K562 (cell line): ENCODE measurements around the gene PDLIM7. TPM values are rescaled to one million over a fixed set of nuclear protein-coding genes. Genes with fewer than 3 reads are reported as not detected.

ENCODE experiments used
- DDX20 ChIP-seq: fragments of 450-650 bp; IDR thresholded peaks from 2 replicates; pipeline ENCODE4 v1.6.1; 2016; ENCODE audit warnings: missing genetic modification characterization, low read depth, mild to moderate bottlenecking, missing compliant biosample characterization, moderate library complexity
- DMBX1 ChIP-seq: fragments of 250-450 bp; sonication (Bioruptor Pico); IDR thresholded peaks from 2 replicates; pipeline ENCODE4 v1.8.0; 2022; ENCODE audit warnings: inconsistent platforms, mild to moderate bottlenecking, moderate library complexity, borderline replicate concordance
- EHMT2 ChIP-seq: fragments of 450-650 bp; IDR thresholded peaks from 2 replicates; pipeline ENCODE4 v1.6.1; 2018; ENCODE audit warnings: antibody characterized with exemption
- FOXP1 ChIP-seq: sonication (generic); formaldehyde crosslinking; IDR thresholded peaks from 2 replicates; pipeline ENCODE4 v1.8.0; 2022; ENCODE audit warnings: mild to moderate bottlenecking, missing genetic modification reagents
- HCFC1 ChIP-seq: IDR thresholded peaks from 2 replicates; pipeline ENCODE4 v1.6.1; 2012; ENCODE audit warnings: low read depth, low read length, improper control_type of control experiment
- HOXB6 ChIP-seq: fragments of 250-450 bp; sonication (Bioruptor Pico); IDR thresholded peaks from 2 replicates; pipeline ENCODE4 v1.5.1; 2022; ENCODE audit warnings: mild to moderate bottlenecking, borderline replicate concordance
- JUN ChIP-seq, 2 experiments: sonication (generic) in 1 of 2; formaldehyde crosslinking in 1 of 2; IDR thresholded peaks; 2 replicates each; pipeline versions ENCODE4 v1.6.1 to v1.8.0; 2012 to 2022; ENCODE audit warnings: borderline replicate concordance in 2 of 2, mild to moderate bottlenecking in 2 of 2, improper control_type of control experiment in 1 of 2, low read depth in 1 of 2, low read length in 1 of 2, missing genetic modification reagents in 1 of 2
- JUND ChIP-seq, 2 experiments: IDR thresholded peaks; 2 replicates in 1 of 2; 3 replicates in 1 of 2; pipeline ENCODE4 v1.6.1; 2011; ENCODE audit warnings: borderline replicate concordance in 2 of 2, low read depth in 2 of 2, low read length in 2 of 2, improper control_type of control experiment in 1 of 2, missing biosample characterization in 1 of 2, missing genetic modification characterization in 1 of 2, missing genetic modification reagents in 1 of 2
- MAFF ChIP-seq: IDR thresholded peaks from 2 replicates; pipeline ENCODE4 v1.6.1; 2012; ENCODE audit warnings: low read length, improper control_type of control experiment
- MCM3 ChIP-seq: fragments of 450-650 bp; IDR thresholded peaks from 2 replicates; pipeline ENCODE4 v1.6.1; 2016
- POU5F1 ChIP-seq: fragments of 150-350 bp; IDR thresholded peaks from 2 replicates; pipeline ENCODE4 v1.6.1; 2014; ENCODE audit warnings: borderline replicate concordance, low read length, low read depth, mild to moderate bottlenecking; ENCODE audit not compliant: partially characterized antibody
- SAFB2 ChIP-seq: fragments of 200-400 bp; formaldehyde crosslinking; IDR thresholded peaks from 2 replicates; pipeline ENCODE4 v1.6.1; 2018; ENCODE audit warnings: borderline replicate concordance, low read length, low read depth, moderate library complexity; ENCODE audit not compliant: severe bottlenecking
- SMARCA5 ChIP-seq: fragments of 450-650 bp; IDR thresholded peaks from 2 replicates; pipeline ENCODE4 v1.6.1; 2016
- ZNF133 ChIP-seq: fragments of 250-450 bp; sonication (Bioruptor Pico); IDR thresholded peaks from 2 replicates; pipeline ENCODE4 v1.4.0; 2020; ENCODE audit warnings: mild to moderate bottlenecking
- ZNF717 ChIP-seq: fragments of 250-450 bp; sonication (Bioruptor Pico); IDR thresholded peaks from 2 replicates; pipeline ENCODE4 v1.5.0; 2021
- polyA plus RNA-seq, 8 experiments: library from polyadenylated mRNA; depleted of rRNA in 4 of 8; stranded (reverse) in 5 of 8; unstranded in 3 of 8; fragments of >200 nt; fragmentation: Nextera tagmentation in 2 of 8; fragmentation: Illumina TruSeq in 1 of 8; extraction: Ambion mirVana in 2 of 8; extraction: Trizol in 1 of 8; gene quantifications; 2 replicates each; pipeline versions ENCODE4 v1.2.1 to v1.2.3, GENCODE V29; 2011 to 2014; ENCODE audit warnings: inconsistent platforms in 1 of 8, missing spikeins in 1 of 8
- total RNA-seq, 7 experiments: library from RNA; depleted of rRNA in 6 of 7; stranded (reverse); fragments of >200 nt in 6 of 7; fragmentation: Illumina TruSeq in 2 of 7; extraction: Trizol in 2 of 7; gene quantifications; 2 replicates each; pipeline versions ENCODE4 v1.2.1 to v1.2.3, GENCODE V29; 2011 to 2021; ENCODE audit warnings: low replicate concordance in 1 of 7
- TF ChIP-seq, protein P1 (sequence below): fragments of 450-650 bp; conservative IDR thresholded peaks from 2 replicates; pipeline ENCODE4 v1.6.1; 2016; ENCODE audit warnings: missing genetic modification characterization, low read depth, mild to moderate bottlenecking, control low read depth, missing compliant biosample characterization
- TF ChIP-seq, protein P2 (sequence below), 2 experiments: fragments of 200-800 bp in 1 of 2; sonication (Bioruptor generic) in 1 of 2; sonication (generic) in 1 of 2; formaldehyde crosslinking in 1 of 2; IDR thresholded peaks in 1 of 2; conservative IDR thresholded peaks in 1 of 2; 2 replicates each; pipeline versions ENCODE4 v1.5.0 to v1.6.1; 2016 to 2020; ENCODE audit warnings: missing compliant biosample characterization in 1 of 2, missing genetic modification characterization in 1 of 2, missing genetic modification reagents in 1 of 2
- TF ChIP-seq, protein P3 (sequence below): fragments of 250-450 bp; sonication (Bioruptor Pico); IDR thresholded peaks from 2 replicates; pipeline ENCODE4 v1.4.0; 2020

Gene PDLIM7
- total and polyA plus RNA-seq, 9 of the 15 experiments (the other 6 are each of a cell fraction or from before 2014, with no cell fraction given) = 2.1 to 124 (median 32.6) TPM

DNA sequence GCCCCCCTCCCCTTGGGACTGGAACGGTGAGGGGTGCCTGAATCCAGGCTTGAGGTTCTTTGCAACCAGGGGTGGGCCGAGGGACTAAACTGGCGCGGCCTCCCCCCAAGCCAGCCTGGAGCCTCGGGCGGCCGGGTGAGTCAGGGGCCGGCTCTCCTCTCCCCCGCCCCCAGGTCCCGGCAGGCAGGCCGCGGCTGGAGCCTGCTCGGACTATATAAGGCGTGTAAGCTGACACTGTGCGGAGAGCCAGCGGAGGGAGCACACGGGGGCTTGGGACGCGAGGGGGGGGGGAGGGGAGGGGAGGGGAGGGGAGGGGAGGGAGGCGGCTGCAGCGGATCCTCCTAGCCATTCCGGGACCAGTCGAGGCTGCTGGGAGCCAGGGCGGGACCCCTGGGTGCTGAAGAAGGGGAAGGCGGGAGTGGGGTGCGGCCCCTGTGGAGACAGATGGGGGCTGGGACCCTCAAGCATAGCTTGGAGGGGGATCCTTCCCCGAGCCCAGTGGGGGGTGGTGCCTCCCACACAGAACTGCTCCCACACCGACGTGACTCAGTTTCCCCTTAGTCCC is 595 bp downstream of the PDLIM7 start (continued):
- TF ChIP-seq DMBX1 (CRISPR knock-in tag) (no peak), SMARCA5 (no peak), EHMT2 (no peak), JUND (IDR thresholded peaks at IDR 0.05; ENCODE audit: borderline replicate concordance, low read depth, low read length) (peak; percentile 59), JUND (tag; IDR thresholded peaks at IDR 0.05; ENCODE audit: borderline replicate concordance, low read depth, low read length) (no peak; the same call in 2 of the 3 replicates), ZNF133 (CRISPR knock-in tag) (no peak), POU5F1 (no peak), MAFF (no peak), JUN (IDR thresholded peaks at IDR 0.05; ENCODE audit: borderline replicate concordance, low read depth, low read length) (peak; percentile 36; the same call in 1 of the 2 replicates), JUN (CRISPR knock-in tag; IDR thresholded peaks at IDR 0.05; ENCODE audit: borderline replicate concordance) (peak; percentile 88; the same call in 1 of the 2 replicates), FOXP1 (no peak), DDX20 (tag) (no peak), ZNF717 (CRISPR knock-in tag) (no peak), SAFB2 (no peak), HCFC1 (no peak), MCM3 (no peak), HOXB6 (no peak)
- TF ChIP-seq, protein P1, sequence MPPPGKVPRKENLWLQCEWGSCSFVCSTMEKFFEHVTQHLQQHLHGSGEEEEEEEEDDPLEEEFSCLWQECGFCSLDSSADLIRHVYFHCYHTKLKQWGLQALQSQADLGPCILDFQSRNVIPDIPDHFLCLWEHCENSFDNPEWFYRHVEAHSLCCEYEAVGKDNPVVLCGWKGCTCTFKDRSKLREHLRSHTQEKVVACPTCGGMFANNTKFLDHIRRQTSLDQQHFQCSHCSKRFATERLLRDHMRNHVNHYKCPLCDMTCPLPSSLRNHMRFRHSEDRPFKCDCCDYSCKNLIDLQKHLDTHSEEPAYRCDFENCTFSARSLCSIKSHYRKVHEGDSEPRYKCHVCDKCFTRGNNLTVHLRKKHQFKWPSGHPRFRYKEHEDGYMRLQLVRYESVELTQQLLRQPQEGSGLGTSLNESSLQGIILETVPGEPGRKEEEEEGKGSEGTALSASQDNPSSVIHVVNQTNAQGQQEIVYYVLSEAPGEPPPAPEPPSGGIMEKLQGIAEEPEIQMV (tag) = no peak
- TF ChIP-seq, protein P2, sequence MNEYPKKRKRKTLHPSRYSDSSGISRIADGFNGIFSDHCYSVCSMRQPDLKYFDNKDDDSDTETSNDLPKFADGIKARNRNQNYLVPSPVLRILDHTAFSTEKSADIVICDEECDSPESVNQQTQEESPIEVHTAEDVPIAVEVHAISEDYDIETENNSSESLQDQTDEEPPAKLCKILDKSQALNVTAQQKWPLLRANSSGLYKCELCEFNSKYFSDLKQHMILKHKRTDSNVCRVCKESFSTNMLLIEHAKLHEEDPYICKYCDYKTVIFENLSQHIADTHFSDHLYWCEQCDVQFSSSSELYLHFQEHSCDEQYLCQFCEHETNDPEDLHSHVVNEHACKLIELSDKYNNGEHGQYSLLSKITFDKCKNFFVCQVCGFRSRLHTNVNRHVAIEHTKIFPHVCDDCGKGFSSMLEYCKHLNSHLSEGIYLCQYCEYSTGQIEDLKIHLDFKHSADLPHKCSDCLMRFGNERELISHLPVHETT (CRISPR knock-in tag; conservative IDR thresholded peaks at IDR 0.05 in 1 of 2, IDR thresholded peaks at IDR 0.05 in 1 of 2) = peak in 1 of 2 experiments; percentile 69; a peak in 1 of 4 replicates
- TF ChIP-seq, protein P3, sequence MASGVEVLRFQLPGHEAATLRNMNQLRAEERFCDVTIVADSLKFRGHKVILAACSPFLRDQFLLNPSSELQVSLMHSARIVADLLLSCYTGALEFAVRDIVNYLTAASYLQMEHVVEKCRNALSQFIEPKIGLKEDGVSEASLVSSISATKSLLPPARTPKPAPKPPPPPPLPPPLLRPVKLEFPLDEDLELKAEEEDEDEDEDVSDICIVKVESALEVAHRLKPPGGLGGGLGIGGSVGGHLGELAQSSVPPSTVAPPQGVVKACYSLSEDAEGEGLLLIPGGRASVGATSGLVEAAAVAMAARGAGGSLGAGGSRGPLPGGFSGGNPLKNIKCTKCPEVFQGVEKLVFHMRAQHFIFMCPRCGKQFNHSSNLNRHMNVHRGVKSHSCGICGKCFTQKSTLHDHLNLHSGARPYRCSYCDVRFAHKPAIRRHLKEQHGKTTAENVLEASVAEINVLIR (CRISPR knock-in tag) = no peak
